ENCODE results near the gene ZC3H18.
"Not testable (repeated sequence)": the region's sequence is repeated elsewhere in the genome, so short reads cannot be mapped to it uniquely, and the experiment has no call there.

Gene ZC3H18

DNA sequence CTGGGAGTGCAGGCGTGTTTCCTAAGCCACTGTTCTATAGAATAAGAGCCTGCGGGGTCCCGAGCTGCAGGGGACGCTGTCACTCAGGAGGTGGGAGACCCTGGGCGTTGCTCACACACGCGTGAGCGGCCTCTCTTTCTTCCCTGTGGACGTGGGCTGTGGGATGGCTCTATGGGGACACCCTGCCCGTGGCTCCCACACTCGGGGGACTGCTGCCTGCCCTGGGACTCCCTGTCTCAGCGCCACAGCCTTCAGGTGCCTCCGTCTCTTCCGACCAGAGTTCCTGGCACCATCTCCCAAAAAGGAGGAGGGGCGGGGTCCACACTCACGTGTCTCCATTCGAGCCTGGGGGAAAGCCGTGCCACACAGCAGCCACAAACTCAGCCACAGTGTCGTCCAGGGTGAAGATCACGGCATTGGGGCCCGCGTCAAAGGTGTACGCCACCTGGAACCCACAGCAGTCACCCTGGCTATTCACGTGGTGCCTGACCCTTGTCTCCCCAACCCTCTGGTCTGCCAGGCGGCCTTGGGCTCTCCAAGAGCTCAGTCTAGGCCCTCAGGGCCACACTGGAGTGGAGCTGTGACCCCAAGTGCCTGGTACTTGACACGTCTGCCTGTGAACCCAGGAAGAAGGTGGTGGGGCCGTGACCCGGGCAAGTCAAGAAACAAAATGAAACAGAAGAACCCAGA, 84.3 kb downstream of the ZC3H18 start:
- DNase-seq, result no peak

DNA sequence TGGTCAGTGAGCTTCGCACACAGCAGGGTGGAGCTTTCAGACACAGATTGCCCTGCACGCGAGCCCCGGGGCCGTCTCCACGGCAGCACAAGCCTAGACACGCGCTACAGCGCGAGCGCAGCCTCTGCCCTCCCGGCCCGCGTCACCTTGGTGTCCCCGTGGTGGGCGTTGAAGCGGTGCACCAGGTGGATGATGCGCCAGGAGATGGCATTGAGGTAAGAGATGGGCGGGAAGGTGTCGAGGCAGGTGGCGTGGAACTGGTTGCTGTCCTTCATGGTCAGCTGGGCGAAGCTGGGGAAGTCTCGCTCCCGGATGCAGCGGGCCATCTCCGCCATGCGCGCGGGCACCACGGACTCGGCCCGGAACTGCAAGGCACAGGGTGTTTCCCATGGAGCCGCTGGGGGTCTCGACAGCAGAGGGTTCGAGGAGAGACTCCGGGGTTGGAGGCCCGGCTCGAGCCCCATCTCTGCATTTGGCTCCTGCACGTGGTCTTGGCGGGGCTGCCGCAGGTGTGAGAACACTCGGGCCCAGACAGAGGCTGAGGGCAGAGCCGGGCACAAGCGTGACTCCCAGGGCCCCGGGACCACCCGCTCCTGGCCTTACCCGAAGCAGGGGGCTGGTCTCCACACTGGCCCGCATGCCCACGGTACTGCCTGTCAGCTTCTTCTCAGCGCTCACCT, 85.0 kb downstream of the ZC3H18 start:
- DNase-seq, result no peak

GRCh38 chr16:88655733-88656281, 85.6 kb downstream of the ZC3H18 start:
- no peak for DNase-seq

DNA sequence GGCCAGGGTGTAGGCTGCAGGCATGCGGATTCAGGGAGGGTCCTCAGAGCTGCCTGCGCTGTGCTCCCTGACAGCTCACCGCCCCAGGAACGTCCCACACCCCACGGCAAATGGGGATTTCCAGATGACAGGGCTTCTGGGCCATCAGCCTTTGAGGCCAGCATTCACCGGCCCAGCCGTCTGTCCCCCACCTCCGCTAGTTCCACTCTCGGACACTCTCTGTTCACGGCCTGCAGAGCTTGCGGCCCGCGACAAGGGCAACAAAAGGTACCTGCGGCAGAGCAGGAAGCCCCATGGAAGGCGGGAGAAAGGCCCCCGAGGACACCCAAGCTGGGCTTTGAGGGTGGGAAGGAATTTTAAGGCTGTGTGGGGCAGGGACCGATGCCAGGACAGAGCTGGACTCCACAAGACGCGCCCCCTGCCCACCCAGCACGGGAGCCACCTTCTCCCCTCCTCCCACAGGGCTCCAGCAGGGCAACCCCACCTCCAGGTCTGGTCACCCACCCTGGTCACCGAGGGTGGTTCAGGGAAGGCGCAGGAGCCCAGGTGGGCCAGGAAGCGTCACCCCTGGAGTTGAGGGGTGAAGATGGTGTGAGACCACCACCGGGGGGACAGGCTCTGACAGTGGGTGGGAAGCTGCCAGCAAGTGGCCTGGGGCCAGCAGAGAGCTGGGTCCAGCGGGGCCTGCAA, 86.2 kb downstream of the ZC3H18 start:
- DNase-seq, result no peak

- DNase-seq, result no peak
Measured at GRCh38 chr16:88657371-88657770, 87.2 kb downstream of the ZC3H18 start.

- no peak for DNase-seq
Measured at GRCh38 chr16:88658714-88659113, 88.5 kb downstream of the ZC3H18 start.

DNA sequence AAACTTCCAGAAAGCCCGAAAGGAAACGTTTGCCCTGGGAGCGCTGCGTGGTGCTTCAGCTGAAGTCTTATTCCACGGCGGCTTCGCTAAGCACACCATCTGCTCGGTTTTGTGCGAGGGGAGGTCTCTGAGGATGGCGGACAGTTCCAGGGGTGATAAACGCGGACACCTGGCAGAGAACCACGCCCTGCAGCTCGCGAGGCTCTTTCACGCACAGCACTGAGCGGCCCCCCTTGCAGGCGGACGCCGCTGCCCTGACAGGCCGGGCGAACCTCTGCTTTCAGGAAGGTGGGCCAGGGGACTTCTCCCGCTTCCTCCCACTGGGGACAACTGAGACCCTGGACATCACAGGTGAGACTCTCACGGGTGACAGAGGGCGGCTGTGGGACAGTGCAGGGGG, 89.0 kb downstream of the ZC3H18 start:
- DNase-seq, result no peak

DNA sequence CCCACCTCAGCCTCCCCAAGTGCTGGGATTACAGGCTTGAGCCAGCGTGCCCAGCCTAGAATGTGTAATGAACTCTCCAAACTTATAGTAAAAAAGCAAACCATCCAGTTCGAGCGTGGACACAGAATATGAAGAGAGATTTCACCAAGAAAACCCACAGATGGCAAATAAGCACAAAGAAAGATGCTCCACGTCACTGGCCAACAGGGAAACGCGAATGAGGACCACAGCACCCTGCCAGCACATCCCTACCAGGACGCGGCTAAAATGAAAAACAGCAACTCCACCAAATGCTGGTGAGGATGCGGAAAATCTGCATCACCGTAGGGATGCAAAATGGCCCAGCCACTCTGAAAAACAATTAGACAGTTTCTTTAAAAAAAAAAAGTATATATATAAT, 91.3 kb downstream of the ZC3H18 start:
- no peak for DNase-seq

DNA sequence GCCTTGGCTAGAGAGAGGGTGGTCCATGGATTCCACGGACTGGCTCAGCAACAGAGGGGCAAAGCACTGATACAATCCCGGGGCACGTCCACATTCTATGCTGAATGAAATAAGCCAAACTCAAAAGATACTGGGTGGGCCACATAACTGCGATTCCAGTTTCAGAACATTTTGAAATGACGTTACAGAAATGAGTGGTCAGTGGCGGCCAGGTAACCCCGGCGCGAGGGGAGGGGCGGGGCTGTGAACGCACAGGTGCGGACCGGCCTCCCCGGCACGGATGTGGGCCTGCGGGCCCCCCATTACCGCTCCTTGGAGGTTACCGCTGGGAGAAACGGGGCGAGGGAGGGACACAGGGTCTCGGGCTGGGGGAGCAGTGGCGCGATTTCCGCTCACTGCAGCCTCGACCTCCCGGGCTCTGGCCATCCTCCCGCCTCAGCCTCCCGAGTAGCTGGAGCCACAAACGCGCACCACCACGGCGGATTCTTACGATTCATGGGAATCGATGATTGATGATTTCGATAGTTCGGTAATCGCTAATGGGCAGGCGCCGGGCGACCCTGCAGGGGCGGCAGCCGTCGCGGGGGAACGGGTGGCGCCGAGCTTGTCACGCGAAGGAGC, 92.1 kb downstream of the ZC3H18 start:
- DNase-seq, result peak; percentile 42

GRCh38 chr16:88662843-88663606, 92.8 kb downstream of the ZC3H18 start, which contains the start of gene MVD:
Gene MVD, minus strand, starts transcription at chr16:88663091. Its CDS starts 11 bp downstream, at chr16:88663080.
- DNase-seq, result peak; percentile 91

DNA sequence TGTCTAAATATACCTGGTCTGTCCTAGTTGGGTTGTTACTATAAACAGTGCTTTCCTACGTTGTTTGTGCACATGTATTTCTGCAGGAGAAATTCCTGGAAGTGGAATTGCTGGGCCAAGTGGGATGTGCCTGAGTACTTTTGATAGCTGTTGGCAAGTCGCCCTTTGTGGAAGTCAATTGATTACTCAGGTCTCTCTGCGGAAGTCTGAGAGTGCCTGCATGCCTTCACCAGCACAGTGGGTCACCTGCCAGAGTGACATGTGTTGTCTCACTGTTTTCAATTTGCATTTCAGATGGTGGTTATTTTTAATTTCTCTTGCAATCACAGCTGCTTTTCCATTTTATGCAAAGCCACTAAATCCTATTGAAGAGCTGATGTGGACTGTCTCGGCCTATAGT, 94.9 kb downstream of the ZC3H18 start:
- DNase-seq, result no peak

DNA sequence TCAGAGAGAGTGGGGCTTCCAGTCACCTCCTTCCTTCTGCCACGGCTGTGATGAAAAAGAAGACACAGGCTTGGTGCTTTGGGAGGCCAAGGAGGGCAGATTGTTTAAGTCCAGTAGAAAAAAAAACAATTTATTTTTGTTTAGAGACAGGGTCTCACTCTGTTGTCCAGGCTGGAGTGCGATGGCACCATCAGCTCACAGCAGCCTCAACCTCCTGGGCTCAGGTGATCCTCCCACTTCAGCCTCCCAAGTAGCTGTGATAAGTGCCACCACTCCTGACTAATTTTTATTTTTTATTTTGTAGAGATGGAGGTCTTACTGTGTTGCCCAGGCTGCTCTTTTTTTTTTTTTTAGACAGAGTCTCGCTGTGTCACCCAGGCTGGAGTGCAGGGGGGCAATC, 95.4 kb downstream of the ZC3H18 start:
- no peak for DNase-seq

DNA sequence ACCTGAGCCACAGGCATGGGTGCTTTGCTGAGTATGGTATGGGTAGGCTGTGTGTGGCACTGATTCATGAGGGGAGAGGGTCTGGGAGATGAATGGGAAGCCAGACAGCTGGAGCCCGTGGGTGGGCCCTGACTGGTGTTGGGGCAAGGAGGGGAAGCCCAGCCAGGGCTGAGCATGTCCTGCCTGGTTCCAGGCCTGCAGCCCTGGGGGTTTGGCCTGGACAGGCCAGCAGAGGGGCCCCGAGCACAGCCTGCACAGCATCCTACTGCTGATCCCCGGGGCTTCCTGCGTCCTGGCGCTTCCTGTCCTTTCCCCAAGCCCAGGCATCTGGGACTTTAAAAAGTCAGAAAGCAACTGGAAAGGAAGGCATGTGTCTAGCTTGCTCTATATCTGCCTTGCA, 97.3 kb downstream of the ZC3H18 start:
- DNase-seq, result no peak

GRCh38 chr16:88669493-88669892, 99.3 kb downstream of the ZC3H18 start:
- DNase-seq, result not testable (repeated sequence)

DNA sequence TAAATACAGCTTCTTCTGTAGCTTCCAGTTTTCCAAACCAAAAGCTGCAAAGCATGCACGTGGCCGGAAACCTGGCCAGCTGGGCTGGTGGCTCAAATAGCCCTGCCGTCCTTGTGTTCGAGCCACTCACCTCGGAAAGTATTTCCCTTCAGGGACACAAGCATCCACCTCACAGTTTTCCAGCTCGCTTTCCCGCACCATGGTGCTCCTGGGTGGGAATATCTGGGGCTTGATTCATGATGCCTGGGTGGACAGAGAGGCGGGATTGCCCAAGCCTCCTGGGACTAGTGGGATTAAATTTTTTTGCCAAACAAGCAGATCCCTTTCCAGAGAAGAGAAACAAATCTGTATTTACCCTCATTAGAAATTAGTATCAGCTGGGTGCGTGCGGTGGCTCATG, 99.8 kb downstream of the ZC3H18 start:
- DNase-seq, result no peak

DNA sequence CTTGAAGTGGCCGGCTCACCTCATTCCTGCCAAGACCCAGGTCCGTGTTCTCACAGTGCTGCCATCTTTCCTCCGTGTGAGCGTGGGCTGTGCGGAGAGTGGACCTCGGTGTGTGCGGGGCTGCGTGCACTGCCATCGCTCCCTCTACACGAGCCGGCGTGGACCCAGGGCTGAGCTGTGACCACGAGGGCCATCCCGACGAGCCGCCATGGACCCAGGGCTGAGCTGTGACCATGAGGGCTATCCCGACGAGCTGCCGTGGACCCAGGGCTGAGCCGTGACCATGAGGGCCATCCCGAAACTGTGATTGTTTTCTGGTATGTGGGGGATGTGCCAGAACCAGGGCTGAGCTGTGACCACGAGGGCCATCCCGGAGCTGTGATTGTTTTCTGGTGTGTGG, 101.6 kb downstream of the ZC3H18 start:
- no peak for DNase-seq

DNA sequence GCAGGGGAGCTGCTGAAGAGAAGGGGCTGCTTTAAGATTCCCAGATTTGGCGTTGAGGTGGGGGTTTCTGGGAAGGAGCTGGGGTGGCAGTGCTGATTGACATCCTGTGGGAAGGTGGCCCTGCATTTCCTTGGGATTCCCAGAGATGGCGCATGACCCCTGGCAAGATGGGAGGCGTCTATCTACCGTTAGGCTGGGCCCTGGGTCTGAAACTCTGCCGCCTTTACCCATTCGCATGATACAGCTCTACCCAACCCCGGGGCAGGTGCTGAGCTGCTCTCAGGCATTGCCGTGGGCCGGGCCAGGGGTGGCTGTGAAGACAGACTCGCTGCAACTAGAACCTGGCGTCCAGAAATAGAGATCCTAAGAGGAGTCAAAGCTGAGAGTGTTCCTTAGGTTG, 102.6 kb downstream of the ZC3H18 start:
- DNase-seq, result no peak

- no peak for DNase-seq
Measured at GRCh38 chr16:88673716-88674379, 103.6 kb downstream of the ZC3H18 start.

GRCh38 chr16:88676502-88677242, 106.5 kb downstream of the ZC3H18 start:
- DNase-seq, result no peak

GRCh38 chr16:88677721-88678120, 107.5 kb downstream of the ZC3H18 start:
- DNase-seq, result no peak

All from right kidney (tissue), 1 donor.